ENCODE data around the gene ALG14. TPM values are rescaled to one million over a fixed set of nuclear protein-coding genes. Genes with fewer than 3 reads are reported as not detected.
A peak's percentile ranks its signal among the peaks of the same experiment; 100 is the strongest.
"Not testable (repeated sequence)": the region's sequence is repeated elsewhere in the genome, so short reads cannot be mapped to it uniquely, and the experiment has no call there.

Gene ALG14
- total RNA-seq, 2 experiments from 2014 or later, result 2.4 to 2.7 TPM

GRCh38 chr1:95097426-95097825, 24.7 kb upstream of the ALG14 start:
- no peaks in the 10 kb centered on the region for H3K9me3 Mint-ChIP-seq
- no peak overlapping the region for H3K27ac Mint-ChIP-seq
- no peaks in the 10 kb centered on the region for H3K27me3 Mint-ChIP-seq
- ChIA-PET POLR2A (no interaction called here), CTCF (no interaction called here)
- DNase-seq, result no peak
- H3K4me3 Mint-ChIP-seq, result no peak overlapping the region
- no peaks in the 10 kb centered on the region for H3K36me3 Mint-ChIP-seq (ENCODE audit: low read depth)
- H3K4me1 Mint-ChIP-seq, result no peaks in the 10 kb centered on the region

- Mint-ChIP-seq H3K4me3 (no peak overlapping the region), H3K27ac (no peak overlapping the region), H3K9me3 (no peaks in the 10 kb centered on the region), H3K36me3 (ENCODE audit: low read depth) (no peaks in the 10 kb centered on the region), H3K4me1 (no peaks in the 10 kb centered on the region), H3K27me3 (no peaks in the 10 kb centered on the region)
- DNase-seq, result no peak
- POLR2A ChIA-PET, result no interaction called here
- CTCF ChIA-PET, result no interaction called here
Observed at GRCh38 chr1:95096218-95096841, 23.6 kb upstream of the ALG14 start.

- DNase-seq, result no peak
- Mint-ChIP-seq H3K36me3 (ENCODE audit: low read depth) (no peaks in the 10 kb centered on the region), H3K27ac (no peak overlapping the region), H3K4me1 (no peaks in the 10 kb centered on the region), H3K27me3 (no peaks in the 10 kb centered on the region), H3K4me3 (no peak overlapping the region), H3K9me3 (no peaks in the 10 kb centered on the region)
- CTCF ChIA-PET, result no interaction called here
- POLR2A ChIA-PET, result no interaction called here
Observed at GRCh38 chr1:95095833-95096217, 23.1 kb upstream of the ALG14 start.

- DNase-seq, result no peak
- Mint-ChIP-seq H3K36me3 (ENCODE audit: low read depth) (no peaks in the 10 kb centered on the region), H3K27me3 (no peaks in the 10 kb centered on the region), H3K27ac (no peak overlapping the region), H3K9me3 (no peaks in the 10 kb centered on the region), H3K4me1 (no peaks in the 10 kb centered on the region), H3K4me3 (no peak overlapping the region)
- ChIA-PET POLR2A (no interaction called here), CTCF (interaction anchor here (1.0 kb wide), 1 partner anchor 10 kb away, joined by 5 read pairs; no protein-coding TSS in a partner anchor)
Observed at GRCh38 chr1:95094923-95095322, 22.2 kb upstream of the ALG14 start.

- H3K4me3 Mint-ChIP-seq, result no peak overlapping the region
- no peak overlapping the region for H3K27ac Mint-ChIP-seq
- no peaks in the 10 kb centered on the region for H3K4me1 Mint-ChIP-seq
- no peaks in the 10 kb centered on the region for H3K36me3 Mint-ChIP-seq (ENCODE audit: low read depth)
- no peaks in the 10 kb centered on the region for H3K9me3 Mint-ChIP-seq
- ChIA-PET CTCF (no interaction called here), POLR2A (no interaction called here)
- H3K27me3 Mint-ChIP-seq, result peaks cover 7% of the 10 kb centered on the region
- DNase-seq, result no peak
Observed at GRCh38 chr1:95093296-95093695, 20.5 kb upstream of the ALG14 start.

- DNase-seq; H3K27me3 Mint-ChIP-seq; H3K27ac Mint-ChIP-seq; H3K9me3 Mint-ChIP-seq; CTCF ChIA-PET; H3K4me3 Mint-ChIP-seq; H3K36me3 Mint-ChIP-seq (ENCODE audit: low read depth); H3K4me1 Mint-ChIP-seq; POLR2A ChIA-PET: not testable (repeated sequence)
Observed at GRCh38 chr1:95092891-95093290, 20.1 kb upstream of the ALG14 start.

GRCh38 chr1:95091290-95091689, 18.5 kb upstream of the ALG14 start:
- CTCF ChIA-PET; H3K27ac Mint-ChIP-seq; H3K4me1 Mint-ChIP-seq; H3K9me3 Mint-ChIP-seq; POLR2A ChIA-PET; DNase-seq; H3K4me3 Mint-ChIP-seq; H3K36me3 Mint-ChIP-seq (ENCODE audit: low read depth): not testable (repeated sequence)
- peaks cover 12% of the 10 kb centered on the region for H3K27me3 Mint-ChIP-seq

- Mint-ChIP-seq H3K27ac (no peak overlapping the region), H3K9me3 (no peaks in the 10 kb centered on the region), H3K27me3 (peaks cover 12% of the 10 kb centered on the region), H3K4me3 (no peak overlapping the region), H3K36me3 (ENCODE audit: low read depth) (no peaks in the 10 kb centered on the region), H3K4me1 (no peaks in the 10 kb centered on the region)
- POLR2A ChIA-PET, result no interaction called here
- CTCF ChIA-PET, result interaction anchor here (1.5 kb wide), 1 partner anchor 17 kb away, joined by 3 read pairs; the partner anchor contains the start of gene ALG14
- DNase-seq, result no peak
Observed at GRCh38 chr1:95089650-95090287, 17.0 kb upstream of the ALG14 start.

GRCh38 chr1:95088303-95088702, 15.6 kb upstream of the ALG14 start:
- H3K9me3 Mint-ChIP-seq, result no peaks in the 10 kb centered on the region
- H3K4me1 Mint-ChIP-seq, result no peaks in the 10 kb centered on the region
- ChIA-PET CTCF (no interaction called here), POLR2A (no interaction called here)
- peaks cover 13% of the 10 kb centered on the region for H3K27me3 Mint-ChIP-seq
- no peak overlapping the region for H3K4me3 Mint-ChIP-seq
- H3K36me3 Mint-ChIP-seq (ENCODE audit: low read depth), result no peaks in the 10 kb centered on the region
- no peak overlapping the region for H3K27ac Mint-ChIP-seq
- DNase-seq, result no peak

- no peak overlapping the region for H3K4me3 Mint-ChIP-seq
- H3K4me1 Mint-ChIP-seq, result no peaks in the 10 kb centered on the region
- CTCF ChIA-PET, result interaction anchor here (1.1 kb wide), 1 partner anchor 11 kb away, joined by 3 read pairs; no protein-coding TSS in a partner anchor
- no peaks in the 10 kb centered on the region for H3K9me3 Mint-ChIP-seq
- peaks cover 17% of the 10 kb centered on the region for H3K27me3 Mint-ChIP-seq
- POLR2A ChIA-PET, result no interaction called here
- no peak for DNase-seq
- H3K27ac Mint-ChIP-seq, result no peak overlapping the region
- H3K36me3 Mint-ChIP-seq (ENCODE audit: low read depth), result no peaks in the 10 kb centered on the region
Observed at GRCh38 chr1:95086949-95087533, 14.3 kb upstream of the ALG14 start.

GRCh38 chr1:95085376-95085775, 12.6 kb upstream of the ALG14 start:
- peaks cover 19% of the 10 kb centered on the region for H3K27me3 Mint-ChIP-seq
- ChIA-PET POLR2A (no interaction called here), CTCF (interaction anchor here (0.6 to 3.0 kb wide), 7 partner anchors 9 to 231 kb away, joined by 3 to 26 read pairs (median 7); partner anchors contain the start of genes ALG14, RWDD3 and TLCD4)
- no peaks in the 10 kb centered on the region for H3K36me3 Mint-ChIP-seq (ENCODE audit: low read depth)
- no peak overlapping the region for H3K4me3 Mint-ChIP-seq
- DNase-seq, result no peak
- H3K9me3 Mint-ChIP-seq, result no peaks in the 10 kb centered on the region
- H3K4me1 Mint-ChIP-seq, result no peaks in the 10 kb centered on the region
- no peak overlapping the region for H3K27ac Mint-ChIP-seq

GRCh38 chr1:95084317-95085176, 11.8 kb upstream of the ALG14 start:
- no peak overlapping the region for H3K4me3 Mint-ChIP-seq
- peak; percentile 18 for DNase-seq
- no peaks in the 10 kb centered on the region for H3K36me3 Mint-ChIP-seq (ENCODE audit: low read depth)
- H3K9me3 Mint-ChIP-seq, result no peaks in the 10 kb centered on the region
- H3K4me1 Mint-ChIP-seq, result no peaks in the 10 kb centered on the region
- H3K27me3 Mint-ChIP-seq, result peaks cover 19% of the 10 kb centered on the region
- CTCF ChIA-PET, result interaction anchor here (0.6 to 3.0 kb wide), 9 partner anchors 9 to 230 kb away, joined by 3 to 26 read pairs (median 6); partner anchors contain the start of genes ALG14, RWDD3 and TLCD4
- POLR2A ChIA-PET, result interaction anchor here (1.3 kb wide), 1 partner anchor 161 kb away, joined by 3 read pairs; no protein-coding TSS in a partner anchor
- no peak overlapping the region for H3K27ac Mint-ChIP-seq

- Mint-ChIP-seq H3K4me3 (no peak overlapping the region), H3K27ac (no peak overlapping the region), H3K9me3 (no peaks in the 10 kb centered on the region), H3K4me1 (no peaks in the 10 kb centered on the region), H3K27me3 (peaks cover 6% of the 10 kb centered on the region), H3K36me3 (ENCODE audit: low read depth) (no peaks in the 10 kb centered on the region)
- DNase-seq, result no peak
- CTCF ChIA-PET, result interaction anchor here (1.5 kb wide), 1 partner anchor 8 kb away, joined by 3 read pairs; the partner anchor contains the start of gene ALG14
- POLR2A ChIA-PET, result no interaction called here
Observed at GRCh38 chr1:95080879-95081278, 8.1 kb upstream of the ALG14 start.

Data from activated CD4-positive, alpha-beta memory T cell treated with anti-CD3 and anti-CD28 coated beads, Interleukin-2, amount 10 ng/mL, durations not matched to agents 7 days and 5 days (primary cell).